ENCODE results near the gene SCEL. TPM values are rescaled to one million over a fixed set of nuclear protein-coding genes. Genes with fewer than 3 reads are reported as not detected.

SCEL gene
- total RNA-seq: not detected in 2 replicates

GRCh38 chr13:77535448-77535847 lies at the start of gene SCEL:
Gene SCEL, plus strand, starts transcription at chr13:77535706. Its CDS starts 20,170 bp downstream, at chr13:77555876.

Other genes with a start within 250 kb of the SCEL start
- gene MYCBP2, start 208.6 kb upstream of the SCEL start, total RNA-seq: 98.3 and 106 TPM in 2 replicates
- 0.20 and 3.9 TPM in 2 replicates for gene SLAIN1, start 162.0 kb downstream of the SCEL start, total RNA-seq